PC-3 (cell line): Measurements from ENCODE around the gene ALPK1.

Source experiments
- EZH2 ChIP-seq: fragments of 300-600 bp; sonication (generic); IDR thresholded peaks from one replicate; pipeline ENCODE4 v1.6.1; 2017; ENCODE audit warnings: antibody characterized with exemption, mild to moderate bottlenecking, low read length; ENCODE audit not compliant: unreplicated experiment
- EZH2phosphoT487 ChIP-seq: fragments of 300-600 bp; sonication (generic); IDR thresholded peaks from 2 replicates; pipeline ENCODE4 v1.6.1; 2018; ENCODE audit warnings: mild to moderate bottlenecking, antibody characterized with exemption, low read length, borderline replicate concordance
- TF ChIP-seq, protein P1 (sequence below): fragments of 300-600 bp; sonication (generic); conservative IDR thresholded peaks from 2 replicates; pipeline ENCODE4 v1.5.1; 2017; ENCODE audit warnings: antibody characterized with exemption, low read depth, mild to moderate bottlenecking, low read length

DNA sequence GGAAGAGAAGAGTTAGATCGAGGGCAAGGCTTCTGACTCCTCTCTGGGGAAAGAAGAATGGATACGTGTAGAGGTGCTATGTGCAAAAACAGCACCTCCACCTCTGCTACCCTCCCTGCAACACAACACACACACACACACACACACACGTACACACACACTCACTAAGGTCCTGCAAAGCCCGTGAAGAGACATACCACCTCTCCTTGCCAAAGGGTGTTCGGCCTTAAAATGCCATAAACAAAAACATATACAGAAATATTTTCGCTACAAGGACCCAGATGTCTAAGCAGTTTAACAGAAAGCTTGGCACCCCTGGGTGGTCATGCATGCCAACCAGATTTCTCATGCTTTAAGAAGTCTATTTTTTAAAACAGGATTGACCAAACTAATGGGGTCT is 13.0 kb upstream of the ALPK1 start:
- TF ChIP-seq, protein P1, sequence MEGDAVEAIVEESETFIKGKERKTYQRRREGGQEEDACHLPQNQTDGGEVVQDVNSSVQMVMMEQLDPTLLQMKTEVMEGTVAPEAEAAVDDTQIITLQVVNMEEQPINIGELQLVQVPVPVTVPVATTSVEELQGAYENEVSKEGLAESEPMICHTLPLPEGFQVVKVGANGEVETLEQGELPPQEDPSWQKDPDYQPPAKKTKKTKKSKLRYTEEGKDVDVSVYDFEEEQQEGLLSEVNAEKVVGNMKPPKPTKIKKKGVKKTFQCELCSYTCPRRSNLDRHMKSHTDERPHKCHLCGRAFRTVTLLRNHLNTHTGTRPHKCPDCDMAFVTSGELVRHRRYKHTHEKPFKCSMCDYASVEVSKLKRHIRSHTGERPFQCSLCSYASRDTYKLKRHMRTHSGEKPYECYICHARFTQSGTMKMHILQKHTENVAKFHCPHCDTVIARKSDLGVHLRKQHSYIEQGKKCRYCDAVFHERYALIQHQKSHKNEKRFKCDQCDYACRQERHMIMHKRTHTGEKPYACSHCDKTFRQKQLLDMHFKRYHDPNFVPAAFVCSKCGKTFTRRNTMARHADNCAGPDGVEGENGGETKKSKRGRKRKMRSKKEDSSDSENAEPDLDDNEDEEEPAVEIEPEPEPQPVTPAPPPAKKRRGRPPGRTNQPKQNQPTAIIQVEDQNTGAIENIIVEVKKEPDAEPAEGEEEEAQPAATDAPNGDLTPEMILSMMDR = no peak
- TF ChIP-seq EZH2 (no peak), EZH2phosphoT487 (no peak)
